ENCODE measurements around the gene ELAVL1.

GRCh38 chr19:7969555-7969939 is 35.9 kb downstream of the ELAVL1 start:
- TF ChIP-seq, protein P1, sequence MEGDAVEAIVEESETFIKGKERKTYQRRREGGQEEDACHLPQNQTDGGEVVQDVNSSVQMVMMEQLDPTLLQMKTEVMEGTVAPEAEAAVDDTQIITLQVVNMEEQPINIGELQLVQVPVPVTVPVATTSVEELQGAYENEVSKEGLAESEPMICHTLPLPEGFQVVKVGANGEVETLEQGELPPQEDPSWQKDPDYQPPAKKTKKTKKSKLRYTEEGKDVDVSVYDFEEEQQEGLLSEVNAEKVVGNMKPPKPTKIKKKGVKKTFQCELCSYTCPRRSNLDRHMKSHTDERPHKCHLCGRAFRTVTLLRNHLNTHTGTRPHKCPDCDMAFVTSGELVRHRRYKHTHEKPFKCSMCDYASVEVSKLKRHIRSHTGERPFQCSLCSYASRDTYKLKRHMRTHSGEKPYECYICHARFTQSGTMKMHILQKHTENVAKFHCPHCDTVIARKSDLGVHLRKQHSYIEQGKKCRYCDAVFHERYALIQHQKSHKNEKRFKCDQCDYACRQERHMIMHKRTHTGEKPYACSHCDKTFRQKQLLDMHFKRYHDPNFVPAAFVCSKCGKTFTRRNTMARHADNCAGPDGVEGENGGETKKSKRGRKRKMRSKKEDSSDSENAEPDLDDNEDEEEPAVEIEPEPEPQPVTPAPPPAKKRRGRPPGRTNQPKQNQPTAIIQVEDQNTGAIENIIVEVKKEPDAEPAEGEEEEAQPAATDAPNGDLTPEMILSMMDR (IDR thresholded peaks at IDR 0.05): no peak
- TF ChIP-seq POLR2A (IDR thresholded peaks at IDR 0.05): no peak
